Endothelial cell (in vitro differentiated cells): Measurements from ENCODE around the gene IPO4. TPM values are rescaled to one million over a fixed set of nuclear protein-coding genes. Genes with fewer than 3 reads are reported as not detected.
"Not testable (repeated sequence)": the region's sequence is repeated elsewhere in the genome, so short reads cannot be mapped to it uniquely, and the experiment has no call there.

ENCODE experiments used
- DNase-seq: peaks from one replicate; pipeline ENCODE4 v3.0.0; 2021; ENCODE audit warnings: low spot score
- H3K27ac Mint-ChIP-seq: one replicate; pipeline ENCODE4 v1.8.0; 2021; ENCODE audit warnings: mixed read lengths, inconsistent platforms; ENCODE audit not compliant: unreplicated experiment
- H3K27me3 Mint-ChIP-seq: one replicate; pipeline ENCODE4 v1.8.0; 2021; ENCODE audit warnings: mild to moderate bottlenecking, moderate library complexity, mixed read lengths, inconsistent platforms; ENCODE audit not compliant: unreplicated experiment
- H3K36me3 Mint-ChIP-seq: one replicate; pipeline ENCODE4 v1.8.0; 2021; ENCODE audit warnings: mild to moderate bottlenecking, low read depth, mixed read lengths, inconsistent platforms; ENCODE audit not compliant: unreplicated experiment
- H3K4me1 Mint-ChIP-seq: one replicate; pipeline ENCODE4 v1.8.0; 2021; ENCODE audit warnings: mild to moderate bottlenecking, mixed read lengths, inconsistent platforms; ENCODE audit not compliant: unreplicated experiment
- H3K4me3 Mint-ChIP-seq: one replicate; pipeline ENCODE4 v1.8.0; 2021; ENCODE audit warnings: mild to moderate bottlenecking, mixed read lengths, inconsistent platforms; ENCODE audit not compliant: unreplicated experiment
- H3K9me3 Mint-ChIP-seq: one replicate; pipeline ENCODE4 v1.8.0; 2021; ENCODE audit warnings: mixed read lengths, inconsistent platforms; ENCODE audit not compliant: unreplicated experiment
- total RNA-seq: library from RNA; stranded (reverse); fragmentation: NEBNext Ultra II Directional; extraction: Animal tissue kit (Norgen Biotek cat#: 25700); gene quantifications from one replicate; pipeline ENCODE4 v1.2.1, GENCODE V29; 2021; ENCODE audit not compliant: unreplicated experiment
- TF ChIP-seq, protein P1 (sequence below): fragments of 200-600 bp; sonication (generic); IDR thresholded peaks from one replicate; pipeline ENCODE4 v1.5.0; 2021; ENCODE audit warnings: antibody characterized with exemption; ENCODE audit not compliant: unreplicated experiment

The IPO4 gene
- total RNA-seq, 1 donor from 2014 or later = 29.0 TPM

DNA sequence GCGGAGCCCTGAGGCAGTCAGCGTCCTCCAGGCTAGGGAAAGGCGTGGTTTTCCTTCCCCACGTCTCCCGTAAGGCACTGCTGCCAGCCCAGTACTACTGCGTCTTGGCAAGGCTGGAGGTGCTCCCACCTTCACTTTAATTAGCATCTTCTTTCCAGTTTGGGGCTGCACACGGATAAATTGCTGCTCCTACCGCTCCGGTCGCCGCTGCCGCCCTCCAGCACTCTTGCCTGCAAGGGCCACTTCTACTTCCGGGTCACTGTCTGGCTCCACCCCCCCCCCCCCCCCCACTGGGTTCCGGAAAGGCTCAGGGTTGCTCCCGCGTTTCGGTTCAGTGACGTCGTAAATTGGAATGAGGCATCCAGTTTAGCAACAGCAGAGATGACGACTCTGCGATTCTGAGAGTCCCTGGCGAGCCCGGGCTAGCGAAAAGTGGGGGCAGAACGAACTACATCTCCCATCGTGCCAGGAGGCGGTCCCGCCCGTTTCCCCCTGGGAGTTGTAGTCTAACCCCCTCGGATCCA is 43.6 kb upstream of the IPO4 start, which contains the start of gene NEDD8:
Gene NEDD8, minus strand, starts transcription at position 247 of the 524 bp plus-strand sequence. Its CDS starts 100 bp downstream, at position 147.
- H3K27me3 Mint-ChIP-seq = peaks cover 2% of the 10 kb centered on the region
- H3K4me1 Mint-ChIP-seq = peaks cover 18% of the 10 kb centered on the region
- H3K9me3 Mint-ChIP-seq = no peaks in the 10 kb centered on the region
- peak within 1 kb of the TSS; percentile 98 for H3K4me3 Mint-ChIP-seq
- TF ChIP-seq, protein P1, sequence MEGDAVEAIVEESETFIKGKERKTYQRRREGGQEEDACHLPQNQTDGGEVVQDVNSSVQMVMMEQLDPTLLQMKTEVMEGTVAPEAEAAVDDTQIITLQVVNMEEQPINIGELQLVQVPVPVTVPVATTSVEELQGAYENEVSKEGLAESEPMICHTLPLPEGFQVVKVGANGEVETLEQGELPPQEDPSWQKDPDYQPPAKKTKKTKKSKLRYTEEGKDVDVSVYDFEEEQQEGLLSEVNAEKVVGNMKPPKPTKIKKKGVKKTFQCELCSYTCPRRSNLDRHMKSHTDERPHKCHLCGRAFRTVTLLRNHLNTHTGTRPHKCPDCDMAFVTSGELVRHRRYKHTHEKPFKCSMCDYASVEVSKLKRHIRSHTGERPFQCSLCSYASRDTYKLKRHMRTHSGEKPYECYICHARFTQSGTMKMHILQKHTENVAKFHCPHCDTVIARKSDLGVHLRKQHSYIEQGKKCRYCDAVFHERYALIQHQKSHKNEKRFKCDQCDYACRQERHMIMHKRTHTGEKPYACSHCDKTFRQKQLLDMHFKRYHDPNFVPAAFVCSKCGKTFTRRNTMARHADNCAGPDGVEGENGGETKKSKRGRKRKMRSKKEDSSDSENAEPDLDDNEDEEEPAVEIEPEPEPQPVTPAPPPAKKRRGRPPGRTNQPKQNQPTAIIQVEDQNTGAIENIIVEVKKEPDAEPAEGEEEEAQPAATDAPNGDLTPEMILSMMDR = no peak
- H3K36me3 Mint-ChIP-seq = peaks cover 22% of the 10 kb centered on the region
- H3K27ac Mint-ChIP-seq = peak within 1 kb of the TSS; percentile 94
- DNase-seq = peak; percentile 76

DNA sequence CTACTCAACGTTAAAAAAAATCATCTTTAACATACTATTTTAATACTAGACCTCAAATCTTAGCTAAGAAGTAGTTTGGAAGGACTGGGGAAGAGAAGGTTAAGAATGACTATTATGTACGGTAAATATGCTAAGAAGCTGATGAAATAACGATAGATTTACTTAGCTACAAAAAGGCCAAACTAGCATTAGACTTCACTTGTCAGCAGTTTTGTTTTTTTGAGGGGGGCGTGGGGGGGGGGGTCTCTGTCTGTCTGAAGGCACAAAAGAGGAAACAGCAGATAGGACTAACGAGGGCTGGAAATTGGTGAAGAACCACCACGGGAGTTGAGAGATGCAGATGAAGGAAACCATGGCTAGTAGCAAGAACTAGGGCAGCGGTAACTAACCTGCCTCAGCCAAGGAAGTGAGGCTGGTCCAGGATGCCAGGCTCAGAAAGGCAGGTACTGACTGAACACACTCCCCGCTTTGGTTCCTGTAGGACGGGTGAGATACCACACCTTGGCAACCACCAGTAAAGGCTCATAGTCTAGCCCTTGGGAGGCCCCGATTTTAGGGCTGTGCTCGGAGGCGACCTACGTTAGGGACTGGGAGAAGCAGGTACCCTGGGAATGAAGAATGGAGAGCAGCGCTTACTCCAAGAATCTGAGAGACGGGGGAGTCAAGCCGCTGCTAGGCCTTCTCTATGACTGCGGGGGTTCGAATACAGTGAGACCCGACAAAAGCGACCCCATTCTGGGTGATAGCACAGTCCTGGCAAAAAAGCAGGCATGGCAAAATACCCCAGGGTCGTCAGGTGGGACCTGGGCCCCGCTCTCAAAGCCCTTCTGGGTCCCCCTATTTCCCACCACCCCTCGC is 42.9 kb upstream of the IPO4 start:
- H3K36me3 Mint-ChIP-seq = peaks cover 18% of the 10 kb centered on the region

DNA sequence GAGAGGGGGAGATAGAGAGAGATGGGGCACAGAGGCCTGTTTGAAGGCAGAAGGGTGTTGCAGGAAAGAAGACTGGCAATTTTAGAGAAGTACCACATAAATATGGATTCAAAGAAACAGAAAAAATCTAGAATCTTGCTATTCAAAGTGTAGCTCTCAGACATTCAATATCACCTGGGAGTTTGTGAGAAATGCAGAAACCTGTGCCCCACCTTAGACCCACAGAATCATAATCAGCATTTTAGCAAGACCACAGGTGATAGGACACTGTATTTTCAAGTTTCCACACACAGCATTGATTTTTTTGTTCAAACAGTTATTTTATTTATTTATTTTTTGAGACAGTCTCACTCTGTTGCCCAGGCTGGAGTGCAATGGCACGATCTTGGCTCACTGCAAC is 40.3 kb upstream of the IPO4 start:
- H3K36me3 Mint-ChIP-seq = peaks cover 3% of the 10 kb centered on the region
- H3K9me3 Mint-ChIP-seq = no peaks in the 10 kb centered on the region
- H3K27me3 Mint-ChIP-seq = no peaks in the 10 kb centered on the region
- H3K4me1 Mint-ChIP-seq = peaks cover 14% of the 10 kb centered on the region
- DNase-seq = no peak
- H3K4me3 Mint-ChIP-seq = no peak overlapping the region
- H3K27ac Mint-ChIP-seq = no peak overlapping the region
- TF ChIP-seq, protein P1 = no peak

More for the DNA sequence above, 42.9 kb upstream of the IPO4 start:
- H3K27ac Mint-ChIP-seq = peak overlapping the region; percentile 84
- peak overlapping the region; percentile 98 for H3K4me3 Mint-ChIP-seq
- peaks cover 2% of the 10 kb centered on the region for H3K27me3 Mint-ChIP-seq
- H3K9me3 Mint-ChIP-seq = no peaks in the 10 kb centered on the region
- no peak for DNase-seq
- TF ChIP-seq, protein P1 = no peak
- peaks cover 18% of the 10 kb centered on the region for H3K4me1 Mint-ChIP-seq

DNA sequence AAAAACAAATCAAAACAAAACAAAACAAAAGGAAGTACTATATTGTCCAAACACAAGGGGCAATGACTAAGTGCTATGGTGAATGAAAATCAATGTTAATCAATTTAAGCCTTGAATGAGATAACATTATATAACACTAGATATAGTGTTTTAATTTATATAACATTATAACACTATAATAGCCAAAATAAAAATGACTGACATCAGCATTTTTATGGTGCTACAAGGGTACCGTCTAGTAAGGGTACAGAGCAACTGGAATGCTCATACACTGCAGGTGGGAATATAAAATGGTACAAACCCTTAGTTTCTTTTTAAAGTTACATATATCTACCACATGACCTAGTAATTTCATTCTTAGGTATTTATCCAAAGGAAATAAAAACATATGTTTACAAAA is 37.9 kb upstream of the IPO4 start:
- Mint-ChIP-seq H3K27me3 (no peaks in the 10 kb centered on the region), H3K9me3 (no peaks in the 10 kb centered on the region), H3K36me3 (peaks cover 3% of the 10 kb centered on the region), H3K4me3 (no peak overlapping the region), H3K4me1 (peaks cover 6% of the 10 kb centered on the region), H3K27ac (no peak overlapping the region)
- TF ChIP-seq, protein P1 = no peak
- DNase-seq = no peak

- TF ChIP-seq, protein P1 = no peak
- H3K9me3 Mint-ChIP-seq = no peaks in the 10 kb centered on the region
- H3K4me3 Mint-ChIP-seq = no peak overlapping the region
- H3K27me3 Mint-ChIP-seq = no peaks in the 10 kb centered on the region
- H3K27ac Mint-ChIP-seq = no peak overlapping the region
- peaks cover 3% of the 10 kb centered on the region for H3K36me3 Mint-ChIP-seq
- DNase-seq = no peak
- no peaks in the 10 kb centered on the region for H3K4me1 Mint-ChIP-seq
Measured at GRCh38 chr14:24224618-24225071, 36.0 kb upstream of the IPO4 start.

- H3K36me3 Mint-ChIP-seq, H3K27ac Mint-ChIP-seq, H3K9me3 Mint-ChIP-seq, H3K4me1 Mint-ChIP-seq, DNase-seq, H3K4me3 Mint-ChIP-seq, H3K27me3 Mint-ChIP-seq: not testable (repeated sequence)
Measured at GRCh38 chr14:24222987-24223386, 34.4 kb upstream of the IPO4 start.
